CD4-positive, CD25-positive, alpha-beta regulatory T cell (primary cell): Measurements from ENCODE around the gene TSPEAR. TPM values are rescaled to one million over a fixed set of nuclear protein-coding genes. Genes with fewer than 3 reads are reported as not detected.

ENCODE experiments used
- polyA plus RNA-seq, 4 donors: library from polyadenylated mRNA; unstranded; fragments of 300-500 nt; fragmentation: Illumina TruSeq; gene quantifications; one replicate each; pipeline ENCODE4 v1.2.3, GENCODE V29; 2021
- total RNA-seq: library from RNA; stranded (reverse); gene quantifications from one replicate; pipeline ENCODE4 v1.2.3, GENCODE V29; 2022

TSPEAR gene
- total and polyA plus RNA-seq, 5 donors from 2014 or later = 0.05 TPM; not detected in 4

Other genes with a start within 250 kb of the TSPEAR start
- not detected for gene KRTAP10-1, start 171.4 kb downstream of the TSPEAR start, total RNA-seq
- gene KRTAP10-1, start 171.4 kb downstream of the TSPEAR start, polyA plus RNA-seq = not detected
- not detected for gene KRTAP10-2, start 160.1 kb downstream of the TSPEAR start, total RNA-seq
- not detected for gene KRTAP10-2, start 160.1 kb downstream of the TSPEAR start, polyA plus RNA-seq
- not detected for gene KRTAP10-3, start 152.8 kb downstream of the TSPEAR start, total RNA-seq
- not detected for gene KRTAP10-3, start 152.8 kb downstream of the TSPEAR start, polyA plus RNA-seq
- not detected for gene KRTAP10-4, start 137.8 kb downstream of the TSPEAR start, total RNA-seq
- gene KRTAP10-4, start 137.8 kb downstream of the TSPEAR start, polyA plus RNA-seq = not detected
- not detected for gene KRTAP10-5, start 131.0 kb downstream of the TSPEAR start, total RNA-seq
- gene KRTAP10-5, start 131.0 kb downstream of the TSPEAR start, polyA plus RNA-seq = not detected
- not detected for gene KRTAP10-6, start 119.1 kb downstream of the TSPEAR start, total RNA-seq
- not detected for gene KRTAP10-6, start 119.1 kb downstream of the TSPEAR start, polyA plus RNA-seq
- gene KRTAP10-7, start 111.0 kb downstream of the TSPEAR start, total RNA-seq = not detected
- gene KRTAP10-7, start 111.0 kb downstream of the TSPEAR start, polyA plus RNA-seq = not detected
- gene KRTAP10-8, start 99.5 kb downstream of the TSPEAR start, total RNA-seq = not detected
- gene KRTAP10-8, start 99.5 kb downstream of the TSPEAR start, polyA plus RNA-seq = not detected
- not detected for gene KRTAP10-9, start 84.5 kb downstream of the TSPEAR start, total RNA-seq
- gene KRTAP10-9, start 84.5 kb downstream of the TSPEAR start, polyA plus RNA-seq = not detected
- not detected for gene KRTAP10-10, start 74.2 kb downstream of the TSPEAR start, total RNA-seq
- not detected for gene KRTAP10-10, start 74.2 kb downstream of the TSPEAR start, polyA plus RNA-seq
- not detected for gene KRTAP10-11, start 65.2 kb downstream of the TSPEAR start, total RNA-seq
- not detected for gene KRTAP10-11, start 65.2 kb downstream of the TSPEAR start, polyA plus RNA-seq
- not detected for gene KRTAP12-4, start 56.9 kb downstream of the TSPEAR start, total RNA-seq
- not detected for gene KRTAP12-4, start 56.9 kb downstream of the TSPEAR start, polyA plus RNA-seq
- not detected for gene KRTAP12-3, start 53.6 kb downstream of the TSPEAR start, total RNA-seq
- not detected for gene KRTAP12-3, start 53.6 kb downstream of the TSPEAR start, polyA plus RNA-seq
- not detected for gene KRTAP12-2, start 44.6 kb downstream of the TSPEAR start, total RNA-seq
- not detected for gene KRTAP12-2, start 44.6 kb downstream of the TSPEAR start, polyA plus RNA-seq
- not detected for gene KRTAP12-1, start 29.4 kb downstream of the TSPEAR start, total RNA-seq
- gene KRTAP12-1, start 29.4 kb downstream of the TSPEAR start, polyA plus RNA-seq = not detected
- gene KRTAP10-12, start 14.4 kb downstream of the TSPEAR start, total RNA-seq = not detected
- gene KRTAP10-12, start 14.4 kb downstream of the TSPEAR start, polyA plus RNA-seq = not detected
- 109 TPM for gene UBE2G2, start 90.2 kb upstream of the TSPEAR start, total RNA-seq
- 10 to 100 TPM; 42.8 to 50.9 (median 49.0) TPM for gene UBE2G2, start 90.2 kb upstream of the TSPEAR start, polyA plus RNA-seq
- 65.8 TPM for gene SUMO3, start 106.5 kb upstream of the TSPEAR start, total RNA-seq
- 10 to 100 TPM; 76.3 to 88.9 (median 80.2) TPM for gene SUMO3, start 106.5 kb upstream of the TSPEAR start, polyA plus RNA-seq
- 98.3 TPM for gene PTTG1IP, start 162.1 kb upstream of the TSPEAR start, total RNA-seq
- gene PTTG1IP, start 162.1 kb upstream of the TSPEAR start, polyA plus RNA-seq = 100 to 1,000 TPM in 1 of 4 donors, 10 to 100 TPM in 3; 78.5 to 100 (median 95.1) TPM
- 411 TPM for gene ITGB2, start 209.3 kb upstream of the TSPEAR start, total RNA-seq
- gene ITGB2, start 209.3 kb upstream of the TSPEAR start, polyA plus RNA-seq = 100 to 1,000 TPM; 415 to 519 (median 446) TPM
- 21.8 TPM for gene SLX9, start 228.5 kb upstream of the TSPEAR start, total RNA-seq
- 10 to 100 TPM in 3 of 4 donors, 1 to 10 TPM in 1; 7.6 to 12.0 (median 10.0) TPM for gene SLX9, start 228.5 kb upstream of the TSPEAR start, polyA plus RNA-seq